Stimulated activated CD8-positive, alpha-beta memory T cell treated with anti-CD3 and anti-CD28 coated beads, Interleukin-4, amount 100 ng/mL, for 4 hours (primary cell): ENCODE results near the gene TRIM63.
"Not testable (repeated sequence)": the region's sequence is repeated elsewhere in the genome, so short reads cannot be mapped to it uniquely, and the experiment has no call there.

ENCODE experiments used
- DNase-seq, 2 donors: peaks; one replicate each; pipeline ENCODE4 v3.0.0-alpha.2; 2020; ENCODE audit warnings: low read depth in 2 of 2, low spot score in 1 of 2

The TRIM63 gene

GRCh38 chr1:26067432-26067911 lies at the start of gene TRIM63:
TSS of gene TRIM63 (minus strand) at chr1:26067630. CDS start at chr1:26067494, 136 bp downstream.
- no peak for DNase-seq

GRCh38 chr1:26114165-26114927 lies 46.9 kb upstream of the TRIM63 start:
- DNase-seq, result no peak

GRCh38 chr1:26112407-26112775 lies 45.0 kb upstream of the TRIM63 start:
- DNase-seq, result no peak

- peak; percentile 79 to 86 for DNase-seq
Measured at GRCh38 chr1:26111530-26112406, 44.3 kb upstream of the TRIM63 start, which contains the start of gene PDIK1L. TSS of gene PDIK1L (plus strand) at chr1:26111824. CDS start at chr1:26114309, 2,485 bp downstream.

GRCh38 chr1:26110731-26111529 lies 43.5 kb upstream of the TRIM63 start:
- peak in 1 of 2 donors; percentile 44 for DNase-seq

- DNase-seq, result no peak
Measured at GRCh38 chr1:26109229-26110164, 42.1 kb upstream of the TRIM63 start.

- not testable (repeated sequence) for DNase-seq
Measured at GRCh38 chr1:26105226-26105548, 37.8 kb upstream of the TRIM63 start.

- DNase-seq, result no peak
Measured at GRCh38 chr1:26102526-26102925, 35.1 kb upstream of the TRIM63 start.

- no peak for DNase-seq
Measured at GRCh38 chr1:26102119-26102518, 34.7 kb upstream of the TRIM63 start.

- DNase-seq, result not testable (repeated sequence)
Measured at GRCh38 chr1:26100204-26100603, 32.8 kb upstream of the TRIM63 start.

- DNase-seq, result no peak
Measured at GRCh38 chr1:26099780-26100179, 32.4 kb upstream of the TRIM63 start.

- no peak for DNase-seq
Measured at GRCh38 chr1:26098602-26099001, 31.2 kb upstream of the TRIM63 start.

- no peak for DNase-seq
Measured at GRCh38 chr1:26097696-26098095, 30.3 kb upstream of the TRIM63 start.

GRCh38 chr1:26096471-26096870 lies 29.0 kb upstream of the TRIM63 start:
- no peak for DNase-seq

- DNase-seq, result no peak
Measured at GRCh38 chr1:26094677-26095383, 27.4 kb upstream of the TRIM63 start.

- DNase-seq, result no peak
Measured at GRCh38 chr1:26094076-26094669, 26.7 kb upstream of the TRIM63 start.

GRCh38 chr1:26093569-26093968 lies 26.1 kb upstream of the TRIM63 start:
- DNase-seq, result not testable (repeated sequence)

- DNase-seq, result no peak
Measured at GRCh38 chr1:26092422-26092821, 25.0 kb upstream of the TRIM63 start.

GRCh38 chr1:26090893-26091292 lies 23.5 kb upstream of the TRIM63 start:
- DNase-seq, result no peak
